Measurements from ENCODE around the gene SLC25A48. TPM values are rescaled to one million over a fixed set of nuclear protein-coding genes. Genes with fewer than 3 reads are reported as not detected.

The SLC25A48 gene
- total RNA-seq: not detected in 2 replicates

GRCh38 chr5:135834639-135835529 is at the start of gene SLC25A48:
Gene SLC25A48, plus strand, starts transcription at chr5:135834663. Its CDS starts 185 bp downstream, at chr5:135834848.

GRCh38 chr5:135895474-135896006 is 61.1 kb downstream of the SLC25A48 start, which contains the start of gene IL9:
Gene IL9, minus strand, starts transcription at chr5:135895841. Its CDS starts 25 bp downstream, at chr5:135895816.

Other genes starting within 250 kb of the SLC25A48 start
- not detected in 2 replicates for gene IL9, start 61.2 kb downstream of the SLC25A48 start, total RNA-seq
- not detected in 2 replicates for gene LECT2, start 120.3 kb downstream of the SLC25A48 start, total RNA-seq
- gene TGFBI, start 194.3 kb downstream of the SLC25A48 start, total RNA-seq: 2,808 and 2,889 TPM in 2 replicates

Measured in epithelial cell of alveolus of lung (primary cell).